Peyer's patch (tissue), 4 donors: ENCODE results near the gene BEX1.

Source experiments
- CTCF ChIP-seq, 6 experiments: fragments of 450-650 bp in 4 of 6; fragments of 200-600 bp in 2 of 6; sonication (generic) in 1 of 6; IDR thresholded peaks; one replicate each; pipeline ENCODE4 v1.5.1; 2017 to 2019; ENCODE audit warnings: antibody characterized with exemption in 6 of 6, mild to moderate bottlenecking in 3 of 6, moderate library complexity in 1 of 6
- POLR2A ChIP-seq, 2 donors: fragments of 450-650 bp; IDR thresholded peaks; one replicate each; pipeline ENCODE4 v1.5.1; 2017; ENCODE audit warnings: antibody characterized with exemption in 2 of 2, mild to moderate bottlenecking in 2 of 2, moderate library complexity in 2 of 2

GRCh38 chrX:103051260-103051789 is 12.6 kb downstream of the BEX1 start:
- no peak for TF ChIP-seq CTCF (IDR thresholded peaks at IDR 0.05)
- no peak for TF ChIP-seq POLR2A (IDR thresholded peaks at IDR 0.05)
